H1 (cell line): Measurements from ENCODE around the gene AGBL5. TPM values are rescaled to one million over a fixed set of nuclear protein-coding genes. Genes with fewer than 3 reads are reported as not detected.

Source experiments
- CTCF ChIA-PET: fragments of 300-600 bp; sonication (Branson Sonifier 250); formaldehyde crosslinking; loops from one replicate; lab custom pipeline; 2021; ENCODE audit not compliant: partially characterized antibody; lab: Charles Lee
- POLR2A ChIA-PET: fragments of 300-600 bp; sonication (Branson Sonifier 250); formaldehyde crosslinking; loops from one replicate; lab custom pipeline; 2021; ENCODE audit warnings: inconsistent platforms; ENCODE audit not compliant: partially characterized antibody; lab: Charles Lee
- DNase-seq, 2 experiments: peaks; one replicate each; pipeline versions ENCODE4 v3.0.0 to v3.0.0-alpha.2; 2010 to 2022; ENCODE audit warnings: low spot score in 2 of 2, low read depth in 1 of 2, mixed read lengths in 1 of 2
- FAIRE-seq: peaks from 2 replicates; lab custom pipeline; 2011; peaks lifted over from hg19 to GRCh38; lab: Jason Lieb, UNC
- H2AFZ ChIP-seq: 2 replicates; pipeline ENCODE4 v1.8.1; 2012; ENCODE audit warnings: low read length, inconsistent platforms
- H2AK5ac ChIP-seq: 2 replicates; pipeline ENCODE4 v1.6.1; 2013; ENCODE audit warnings: low read depth, low read length
- H2BK120ac ChIP-seq: replicated peaks from 2 replicates; pipeline ENCODE3; 2013; ENCODE audit warnings: low read depth, low read length, inconsistent platforms
- H2BK12ac ChIP-seq: 2 replicates; pipeline ENCODE4 v1.6.1; 2013; ENCODE audit warnings: low read depth, low read length
- H2BK15ac ChIP-seq: 2 replicates; pipeline ENCODE4 v1.6.1; 2013; ENCODE audit warnings: low read length
- H2BK20ac ChIP-seq: 2 replicates; pipeline ENCODE4 v1.6.1; 2013; ENCODE audit warnings: low read length
- H2BK5ac ChIP-seq: 2 replicates; pipeline ENCODE4 v1.6.1; 2013; ENCODE audit warnings: low read depth, low read length
- H3K14ac ChIP-seq: 2 replicates; pipeline ENCODE4 v1.6.1; 2013; ENCODE audit warnings: inconsistent platforms; ENCODE audit not compliant: insufficient read length
- H3K18ac ChIP-seq: 2 replicates; pipeline ENCODE4 v1.6.1; 2013; ENCODE audit warnings: low read length; ENCODE audit errors: extremely low read depth
- H3K23ac ChIP-seq: 2 replicates; pipeline ENCODE4 v1.6.1; 2013; ENCODE audit warnings: inconsistent platforms; ENCODE audit not compliant: insufficient read length
- H3K23me2 ChIP-seq: 2 replicates; pipeline ENCODE4 v1.6.1; 2013; ENCODE audit warnings: low read depth, low read length
- H3K27ac ChIP-seq: 2 replicates; pipeline ENCODE4 v1.6.1; 2011; ENCODE audit warnings: low read depth, low read length, inconsistent platforms
- H3K27me3 ChIP-seq, 4 experiments: replicated peaks in 1 of 4; 1 replicate in 1 of 4; 2 replicates in 3 of 4; pipeline versions ENCODE4 v1.6.1 to v1.8.1; 2011 to 2013; ENCODE audit warnings: low read length in 3 of 4, mild to moderate bottlenecking in 3 of 4, inconsistent platforms in 2 of 4, mixed read lengths in 2 of 4, moderate library complexity in 1 of 4; ENCODE audit not compliant: control insufficient read depth in 3 of 4, insufficient read depth in 3 of 4; ENCODE audit errors: extremely low read depth in 1 of 4
- H3K36me3 ChIP-seq, 4 experiments: 2 replicates each; pipeline versions ENCODE4 v1.6.1 to v1.8.1; 2011 to 2013; ENCODE audit warnings: mild to moderate bottlenecking in 4 of 4, low read length in 3 of 4, moderate library complexity in 2 of 4, control low read depth in 1 of 4, inconsistent platforms in 1 of 4; ENCODE audit not compliant: insufficient read depth in 4 of 4, control insufficient read depth in 2 of 4
- H3K4ac ChIP-seq: replicated peaks from 2 replicates; pipeline ENCODE3; 2013; ENCODE audit warnings: low read length, low read depth, mixed read lengths, inconsistent platforms; ENCODE audit not compliant: insufficient read length
- H3K4me1 ChIP-seq, 4 experiments: replicated peaks in 1 of 4; 1 replicate in 1 of 4; 2 replicates in 3 of 4; pipeline versions ENCODE4 v1.6.1 to v1.8.1; 2011 to 2013; ENCODE audit warnings: low read length in 3 of 4, inconsistent platforms in 2 of 4, mixed read lengths in 1 of 4; ENCODE audit not compliant: insufficient read depth in 4 of 4, control insufficient read depth in 3 of 4
- H3K4me2 ChIP-seq, 2 experiments: 2 replicates each; pipeline versions ENCODE4 v1.6.1 to v1.8.1; 2011 to 2013; ENCODE audit warnings: low read depth in 2 of 2, low read length in 2 of 2, control low read depth in 1 of 2, inconsistent platforms in 1 of 2, mild to moderate bottlenecking in 1 of 2; ENCODE audit not compliant: insufficient read depth in 1 of 2
- H3K4me3 ChIP-seq, 4 experiments: fragments of 200-600, 300-600 bp in 1 of 4; sonication (generic), shearing (Covaris generic), sonication (Bioruptor Twin) in 1 of 4; 2 replicates each; pipeline versions ENCODE4 v1.5.1 to v1.8.1; 2011 to 2016; ENCODE audit warnings: low read length in 4 of 4, low read depth in 3 of 4, control low read depth in 2 of 4, inconsistent platforms in 2 of 4, mild to moderate bottlenecking in 2 of 4, mixed read lengths in 1 of 4, moderate library complexity in 1 of 4; ENCODE audit not compliant: insufficient read depth in 2 of 4; ENCODE audit errors: extremely low read depth in 1 of 4
- H3K56ac ChIP-seq: replicated peaks from 2 replicates; pipeline ENCODE3; 2013; ENCODE audit warnings: low read depth, mild to moderate bottlenecking, mixed read lengths, low read length, inconsistent platforms; ENCODE audit not compliant: insufficient read length
- H3K79me1 ChIP-seq: 2 replicates; pipeline ENCODE4 v1.6.1; 2013; ENCODE audit warnings: low read depth, low read length, control low read depth
- H3K79me2 ChIP-seq, 2 experiments: 2 replicates each; pipeline versions ENCODE4 v1.6.1 to v1.8.1; 2012 to 2013; ENCODE audit warnings: low read length in 2 of 2, mild to moderate bottlenecking in 2 of 2, inconsistent platforms in 1 of 2; ENCODE audit not compliant: insufficient read depth in 2 of 2, control insufficient read depth in 1 of 2
- H3K9ac ChIP-seq, 4 experiments: replicated peaks in 1 of 4; 1 replicate in 1 of 4; 2 replicates in 3 of 4; pipeline versions ENCODE4 v1.6.1 to v1.8.1; 2011 to 2013; ENCODE audit warnings: low read depth in 3 of 4, low read length in 3 of 4, control low read depth in 2 of 4, mild to moderate bottlenecking in 2 of 4, moderate library complexity in 2 of 4, inconsistent platforms in 1 of 4; ENCODE audit errors: extremely low read depth in 1 of 4
- H3K9me3 ChIP-seq, 2 experiments: 2 replicates each; pipeline versions ENCODE4 v1.6.1 to v1.8.1; 2012 to 2013; ENCODE audit warnings: mild to moderate bottlenecking in 2 of 2, moderate library complexity in 2 of 2, control low read depth in 1 of 2, inconsistent platforms in 1 of 2, low read depth in 1 of 2, low read length in 1 of 2, mixed read lengths in 1 of 2; ENCODE audit not compliant: insufficient read depth in 2 of 2
- H4K20me1 ChIP-seq, 2 experiments: replicated peaks in 1 of 2; 2 replicates each; pipeline versions ENCODE3 to v1.8.1; 2011 to 2013; ENCODE audit warnings: inconsistent platforms in 2 of 2, low read length in 2 of 2, mild to moderate bottlenecking in 1 of 2; ENCODE audit not compliant: insufficient read depth in 2 of 2, control insufficient read depth in 1 of 2
- H4K5ac ChIP-seq: 2 replicates; pipeline ENCODE4 v1.6.1; 2013; ENCODE audit warnings: low read length, low read depth, mixed read lengths, inconsistent platforms; ENCODE audit not compliant: insufficient read length
- H4K8ac ChIP-seq: 2 replicates; pipeline ENCODE4 v1.8.0; 2013; ENCODE audit warnings: mild to moderate bottlenecking, moderate library complexity, low read length, inconsistent platforms; ENCODE audit not compliant: insufficient read depth; ENCODE audit errors: extremely low read depth
- H4K91ac ChIP-seq: replicated peaks from 2 replicates; pipeline ENCODE3; 2013; ENCODE audit warnings: low read length, mixed read lengths, inconsistent platforms; ENCODE audit not compliant: insufficient read length
- ASH2L ChIP-seq: fragments of 200-600, 300-600 bp; sonication (generic); IDR thresholded peaks from one replicate; pipeline ENCODE4 v1.7.1; 2017; ENCODE audit warnings: low read length
- CHD1 ChIP-seq: IDR thresholded peaks from 2 replicates; pipeline ENCODE4 v1.6.1; 2012; ENCODE audit warnings: low read depth, low read length, improper control_type of control experiment
- EP300 ChIP-seq, 2 experiments: IDR thresholded peaks; 1 replicate in 1 of 2; 2 replicates in 1 of 2; pipeline ENCODE4 v1.6.1; 2011 to 2012; ENCODE audit warnings: low read depth in 2 of 2, low read length in 2 of 2, mild to moderate bottlenecking in 2 of 2, borderline replicate concordance in 1 of 2, inconsistent platforms in 1 of 2, moderate library complexity in 1 of 2
- GABPA ChIP-seq: IDR thresholded peaks from 2 replicates; pipeline ENCODE4 v1.6.1; 2011; ENCODE audit warnings: mild to moderate bottlenecking, low read length, moderate library complexity, borderline replicate concordance; ENCODE audit not compliant: insufficient read depth
- HDAC6 ChIP-seq: IDR thresholded peaks from one replicate; pipeline ENCODE4 v1.7.1; 2012; ENCODE audit warnings: low read depth, mild to moderate bottlenecking, inconsistent platforms, low read length, moderate library complexity
- MAFK ChIP-seq: IDR thresholded peaks from 2 replicates; pipeline ENCODE4 v1.6.1; 2012; ENCODE audit warnings: low read depth, mild to moderate bottlenecking, improper control_type of control experiment, low read length
- RFX5 ChIP-seq: IDR thresholded peaks from 2 replicates; pipeline ENCODE4 v1.6.1; 2011; ENCODE audit warnings: low read depth, low read length, improper control_type of control experiment, borderline replicate concordance
- SP4 ChIP-seq: IDR thresholded peaks from 2 replicates; pipeline ENCODE4 v1.6.1; 2012; ENCODE audit warnings: low read length, inconsistent platforms
- USF2 ChIP-seq: IDR thresholded peaks from 2 replicates; pipeline ENCODE4 v1.6.1; 2011; ENCODE audit warnings: low read length, improper control_type of control experiment
- WGBS, 2 experiments: shearing (Covaris generic) in 1 of 2; methylation state at CpG; one replicate each; pipeline versions ENCODE4 v1.1.6 to v1.1.7; 2013 to 2015; ENCODE audit warnings: low lambda C conversion rate in 2 of 2, mixed read lengths in 2 of 2, inconsistent platforms in 1 of 2, low coverage in 1 of 2, missing lambda C conversion rate in 1 of 2; ENCODE audit not compliant: insufficient replicate concordance in 2 of 2, insufficient coverage in 1 of 2, insufficient read length in 1 of 2; ENCODE audit errors: extremely low coverage in 1 of 2, missing lambda C conversion rate in 1 of 2; 5-methylcytosine and 5-hydroxymethylcytosine counted together
- polyA plus RNA-seq, 7 experiments: library from polyadenylated mRNA; depleted of rRNA in 3 of 7; stranded (reverse) in 5 of 7; unstranded in 2 of 7; fragments of >200 nt in 5 of 7; fragments of 200-250 nt in 2 of 7; gene quantifications; 1 replicate in 5 of 7; 2 replicates in 1 of 7; 4 replicates in 1 of 7; pipeline versions ENCODE4 v1.2.1 to v1.2.3, GENCODE V29; 2011 to 2013; ENCODE audit warnings: missing spikeins in 2 of 7, mixed read lengths in 2 of 7
- total RNA-seq: library from RNA; stranded (reverse); fragmentation: NEBNext Ultra II Directional; extraction: Animal tissue kit (Norgen Biotek cat#: 25700); gene quantifications from 2 replicates; pipeline ENCODE4 v1.2.1, GENCODE V29; 2021

The AGBL5 gene
- total and polyA plus RNA-seq, 2 of the 8 experiments (the other 6 are each of a cell fraction or from before 2014, with no cell fraction given) = 45.4 to 62.0 TPM

- Histone ChIP-seq H4K91ac (no peak overlapping the region), H4K20me1 (peaks cover 2 to 6% of the 10 kb centered on the region in 2 experiments), H3K79me1 (no peaks in the 10 kb centered on the region; the same call in none of the 2 replicates), H4K5ac (no peak overlapping the region), H3K9me3 (no peaks in the 10 kb centered on the region), H3K4me3 (no peak overlapping the region), H3K79me2 (peaks cover 0 to 5% of the 10 kb centered on the region in 2 experiments; a peak in 1 of 4 replicates), H2AK5ac (no peak overlapping the region), H3K14ac (no peak overlapping the region), H3K18ac (no peak overlapping the region), H3K56ac (no peak overlapping the region), H2BK12ac (no peak overlapping the region), H3K36me3 (peaks cover 22 to 55% (median 42%) of the 10 kb centered on the region in 4 experiments; a peak in 7 of 8 replicates), H3K27ac (no peak overlapping the region), H3K9ac (no peak overlapping the region), H3K4ac (no peak overlapping the region), H2BK20ac (no peak overlapping the region), H3K4me1 (no peaks in the 10 kb centered on the region; a peak in 2 of 7 replicates), H2BK5ac (no peak overlapping the region), H2BK120ac (no peak overlapping the region), H4K8ac (no peak overlapping the region), H3K27me3 (no peaks in the 10 kb centered on the region), H2BK15ac (no peak overlapping the region), H3K4me2 (no peak overlapping the region), H2AFZ (no peak overlapping the region), H3K23me2 (no peaks in the 10 kb centered on the region; the same call in 1 of the 2 replicates), H3K23ac (no peak overlapping the region)
- DNase-seq = no peak
- WGBS, 2 experiments = 91% methylated on average over 17 of the region's 17 CpGs; no CpG with 5 or more reads in 1 of the 2 experiments
- CTCF ChIA-PET = interaction anchor here (0.6 to 7.3 kb wide), 3 partner anchors 14 to 193 kb away, joined by 3 to 41 read pairs (median 4); no protein-coding TSS in a partner anchor
- FAIRE-seq = no peak
- POLR2A ChIA-PET = interaction anchor here (0.8 to 6.0 kb wide), 5 partner anchors 9 to 16 kb away, joined by 4 to 42 read pairs (median 5); partner anchors contain the start of gene AGBL5
- TF ChIP-seq USF2 (no peak), SP4 (no peak), MAFK (no peak), CHD1 (no peak), RFX5 (no peak), GABPA (no peak), EP300 (IDR thresholded peaks at IDR 0.05; ENCODE audit: borderline replicate concordance in 1 of 2, low read depth in 2 of 2, low read length in 2 of 2) (no peak), ASH2L (no peak), HDAC6 (no peak)
Observed at GRCh38 chr2:27038631-27039339, 12.7 kb upstream of the AGBL5 start.
